Activated naive CD4-positive, alpha-beta T cell (primary cell): ENCODE data around the gene CHAMP1.
"Not testable (repeated sequence)": the region's sequence is repeated elsewhere in the genome, so short reads cannot be mapped to it uniquely, and the experiment has no call there.

ENCODE experiments used
- DNase-seq, 4 experiments: peaks; one replicate each; lab custom pipeline; 2025; lab: John Stamatoyannopoulos, UW

CHAMP1 gene

DNA sequence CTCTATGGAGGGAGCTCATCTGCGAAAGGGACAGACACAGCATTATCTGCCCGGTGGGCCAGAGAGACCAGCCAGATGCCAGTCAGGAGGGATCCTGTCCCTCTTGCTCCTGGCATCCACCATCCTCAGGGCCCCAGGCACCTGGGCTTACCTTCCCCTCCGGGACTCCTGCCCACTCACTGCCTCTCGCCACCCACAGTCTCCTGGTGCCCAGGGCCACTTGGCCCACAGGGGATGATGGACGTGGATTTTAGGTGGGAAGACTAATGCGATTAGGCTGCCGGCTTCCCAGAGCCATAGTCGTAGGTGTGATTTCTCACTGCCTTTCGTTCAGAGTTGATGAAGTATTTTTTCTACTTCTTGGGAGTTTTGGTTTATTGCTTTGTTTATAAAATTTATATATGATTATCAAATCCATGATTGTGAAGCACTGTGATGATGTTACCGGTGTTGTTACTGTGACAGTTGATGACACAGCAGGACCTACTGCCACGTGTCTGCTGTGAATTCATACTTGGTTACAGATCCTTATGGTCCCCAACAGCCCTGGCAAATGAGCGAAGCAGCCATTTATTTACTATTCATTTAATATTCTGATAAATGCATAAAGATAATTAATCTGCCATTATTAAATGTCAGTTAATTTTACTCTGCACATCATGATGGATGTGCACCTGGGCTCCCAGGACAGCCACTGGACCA is 14.5 kb upstream of the CHAMP1 start:
- DNase-seq = no peak

DNA sequence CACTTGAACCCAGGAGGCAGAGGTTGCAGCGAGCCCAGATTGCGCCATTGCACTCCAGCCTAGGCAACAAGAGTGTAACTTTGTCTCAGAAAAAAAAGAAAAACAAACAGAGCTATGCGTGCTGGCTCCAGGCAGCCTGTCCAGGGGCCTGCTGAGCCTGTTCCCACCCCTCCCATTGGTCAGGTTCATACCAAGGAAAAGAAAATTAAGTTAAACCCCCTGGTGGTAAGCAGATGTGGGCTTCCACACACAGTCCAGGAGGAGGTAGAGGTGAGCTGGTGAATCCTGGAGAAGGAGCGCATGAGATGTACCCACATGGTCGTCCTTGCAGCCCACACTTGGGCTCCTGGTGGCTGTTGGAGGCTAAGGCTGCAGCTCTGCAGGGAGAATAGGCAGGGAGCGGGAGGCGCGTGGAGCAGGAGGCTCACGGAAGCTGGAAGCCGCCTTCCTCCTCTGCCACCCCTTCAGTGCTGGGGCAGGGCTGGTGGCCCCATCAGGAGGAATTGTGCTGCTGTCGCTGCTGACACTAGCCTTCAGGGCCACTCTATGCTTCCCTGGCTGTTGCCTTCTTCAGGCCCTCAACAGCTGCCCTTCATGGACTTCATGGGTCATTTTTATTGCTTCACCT is 10.5 kb upstream of the CHAMP1 start:
- no peak for DNase-seq

DNA sequence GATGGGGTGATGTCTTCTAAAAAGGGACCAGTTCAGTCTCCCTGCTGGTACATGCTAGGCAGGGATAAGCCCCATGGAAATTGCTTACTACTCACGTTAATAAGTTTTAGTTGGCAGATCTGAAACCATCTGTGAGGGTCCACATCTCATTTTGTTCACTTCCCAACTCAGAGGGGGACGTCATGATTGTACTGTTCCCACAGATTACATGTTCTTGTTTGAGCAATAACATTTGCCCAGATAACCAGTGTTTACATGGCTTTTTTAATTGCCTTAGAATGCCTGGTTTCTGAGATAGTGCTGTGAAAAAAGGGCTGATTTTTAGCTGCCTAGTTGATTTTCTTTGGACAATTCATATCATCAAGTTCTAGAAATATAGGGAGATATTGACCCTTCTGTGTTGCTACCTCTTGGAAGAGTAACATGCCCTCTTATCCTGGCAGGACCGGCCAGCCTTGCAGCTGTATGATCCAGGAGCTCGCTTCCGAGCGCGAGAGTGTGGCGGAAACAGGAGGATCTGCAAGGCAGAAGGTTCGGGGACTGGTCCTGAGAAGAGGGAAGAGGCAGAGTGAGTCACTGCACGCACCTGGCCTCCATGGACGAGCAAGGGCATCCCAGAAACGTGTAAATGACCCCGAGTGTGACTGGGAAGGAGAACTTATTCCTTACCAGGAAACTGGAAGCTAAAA is 9.8 kb upstream of the CHAMP1 start:
- DNase-seq = no peak

GRCh38 chr13:114309086-114309485 is 5.2 kb upstream of the CHAMP1 start:
- no peak for DNase-seq

DNA sequence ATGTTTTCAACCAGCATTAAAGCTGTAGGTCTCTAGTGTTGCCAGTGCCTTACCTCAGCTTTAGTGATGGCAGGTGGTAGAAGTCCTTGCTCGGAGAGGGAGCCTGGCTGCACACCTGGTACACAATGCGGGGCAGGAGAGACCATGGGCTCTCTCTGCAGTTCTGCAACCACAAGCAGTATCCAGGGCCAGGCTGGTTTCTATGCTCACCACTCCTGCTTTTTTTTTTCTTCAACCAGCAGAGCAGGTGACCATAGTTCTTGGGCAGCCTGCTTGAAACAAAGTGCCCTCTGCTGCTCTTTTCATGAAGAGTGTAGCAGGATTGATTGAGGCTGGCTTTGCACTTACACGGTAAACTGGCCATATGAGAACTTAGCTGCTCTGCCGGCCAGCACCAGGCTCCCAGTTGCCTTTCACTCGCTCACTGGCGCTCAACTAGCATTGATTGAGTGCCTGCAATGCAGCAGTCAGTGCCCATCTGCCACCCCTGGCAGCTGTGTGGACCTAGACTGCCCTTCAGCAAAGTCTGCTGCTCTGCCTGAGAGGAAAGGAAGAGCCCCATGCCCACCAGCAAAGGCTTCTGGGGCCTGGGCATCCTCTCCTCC is 4.4 kb upstream of the CHAMP1 start:
- DNase-seq = no peak

GRCh38 chr13:114310956-114311355 is 3.3 kb upstream of the CHAMP1 start:
- DNase-seq = no peak

DNA sequence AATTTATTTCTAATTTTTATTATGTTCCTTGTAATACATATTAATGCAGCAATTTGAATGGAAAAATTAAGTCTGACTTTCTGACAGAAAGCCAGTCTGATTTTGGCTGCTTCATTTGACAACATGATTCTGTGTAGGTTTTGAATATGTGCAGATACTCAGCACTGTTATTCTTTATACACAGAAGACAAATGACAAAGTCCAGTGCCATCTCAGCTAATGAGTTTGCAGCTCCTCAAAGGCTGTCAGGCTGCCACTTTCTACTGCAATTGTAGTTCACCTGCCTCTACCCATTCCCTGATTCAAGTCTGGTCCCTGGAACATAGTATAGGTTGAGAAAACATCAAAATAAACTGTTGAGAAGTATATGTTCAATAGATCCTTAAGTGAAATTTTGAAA is 2.9 kb upstream of the CHAMP1 start:
- no peak for DNase-seq

DNA sequence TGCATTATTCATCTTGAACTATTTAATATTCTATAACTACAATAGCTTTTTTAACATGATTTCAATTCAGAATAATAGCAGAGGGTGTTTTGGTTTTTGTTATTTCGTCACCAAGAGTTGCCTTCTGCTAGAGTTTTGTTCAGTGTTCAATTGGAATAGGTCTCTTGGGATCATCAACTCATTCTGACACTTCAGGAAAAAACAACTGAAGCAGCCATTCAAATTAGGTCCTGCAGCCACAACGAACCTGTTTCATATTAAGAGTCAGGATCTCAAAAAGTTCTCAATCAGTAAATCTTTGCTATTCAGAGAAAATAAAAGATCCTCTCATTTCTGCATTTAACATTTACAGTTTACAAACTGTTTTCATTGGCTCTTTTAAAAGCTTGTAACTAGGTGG is 2.4 kb upstream of the CHAMP1 start:
- DNase-seq = no peak

- DNase-seq = no peak
These were observed 1.0 kb upstream of the CHAMP1 start for GRCh38 chr13:114313061-114313860.

DNA sequence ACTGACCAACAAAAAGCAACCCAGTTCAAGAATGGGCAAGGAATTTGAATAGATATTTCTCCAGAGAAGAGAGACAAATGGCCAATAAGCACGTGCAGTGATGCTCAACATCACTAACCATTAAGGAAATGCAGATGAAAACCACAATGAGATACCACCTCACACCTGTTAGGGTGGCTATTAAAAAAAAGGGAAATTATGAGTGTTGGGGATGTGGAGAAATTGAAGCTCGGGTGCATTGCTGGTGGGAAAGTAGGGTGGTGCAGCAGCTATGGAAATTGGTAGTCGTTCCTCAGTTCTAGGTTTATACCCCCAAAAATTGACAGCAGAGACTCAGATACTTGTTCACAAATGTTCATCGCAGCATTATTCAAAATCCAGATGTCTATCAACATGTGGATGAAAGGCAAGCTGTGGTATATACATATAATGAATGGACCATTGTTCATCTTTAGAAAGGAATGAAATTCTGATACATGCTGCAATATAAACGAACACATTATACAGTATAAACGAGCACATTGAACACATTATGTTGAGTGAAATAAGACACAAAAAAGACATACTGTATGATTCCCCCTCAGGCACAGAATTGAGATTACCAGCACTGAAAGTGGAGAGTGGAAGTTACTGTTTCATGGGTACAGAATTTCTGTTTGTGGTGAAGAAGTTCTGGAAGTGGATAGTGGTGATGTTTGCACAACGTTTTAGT is 927 bp downstream of the CHAMP1 start:
- DNase-seq = no peak

DNA sequence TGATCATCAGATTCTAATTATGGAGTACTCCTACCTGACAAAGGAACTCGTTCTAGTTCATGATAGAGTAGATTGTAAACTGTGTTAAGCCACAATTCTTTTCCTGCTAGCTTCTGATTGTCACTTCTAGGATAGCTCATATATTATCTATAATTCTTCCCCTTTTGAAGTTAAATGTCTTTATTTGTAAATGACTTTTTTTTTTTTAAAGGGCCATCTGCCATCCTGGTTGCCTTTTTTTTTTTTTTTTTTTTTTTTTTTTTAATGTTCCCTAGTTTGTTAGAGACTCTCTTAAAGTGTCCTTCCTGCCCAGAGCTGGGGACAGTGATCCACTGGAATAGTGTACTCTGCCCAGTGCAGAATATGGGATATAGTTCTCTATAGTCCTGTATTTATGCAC is 4.3 kb downstream of the CHAMP1 start:
- no peak for DNase-seq

- no peak for DNase-seq
These were observed 5.2 kb downstream of the CHAMP1 start for GRCh38 chr13:114319441-114319913.

DNA sequence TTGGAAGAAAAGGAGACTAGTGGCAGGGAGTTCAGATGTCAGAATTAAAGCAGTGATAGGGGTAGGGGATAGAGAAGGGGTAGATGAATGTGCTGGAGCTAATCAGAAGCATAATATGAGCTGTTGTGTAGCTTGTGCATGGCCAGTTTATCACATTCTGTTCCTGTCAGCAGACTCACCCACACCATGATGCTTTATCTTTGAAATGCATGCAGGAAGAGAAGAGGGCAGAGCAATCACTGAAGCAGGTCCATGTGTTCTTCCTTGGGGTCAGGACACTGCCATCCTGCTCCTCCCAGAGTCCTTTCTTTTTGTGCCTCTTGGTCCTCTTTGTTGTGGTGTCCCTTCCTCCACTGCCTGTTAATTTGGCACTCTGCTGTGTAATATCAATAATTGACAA is 5.8 kb downstream of the CHAMP1 start:
- no peak for DNase-seq

DNA sequence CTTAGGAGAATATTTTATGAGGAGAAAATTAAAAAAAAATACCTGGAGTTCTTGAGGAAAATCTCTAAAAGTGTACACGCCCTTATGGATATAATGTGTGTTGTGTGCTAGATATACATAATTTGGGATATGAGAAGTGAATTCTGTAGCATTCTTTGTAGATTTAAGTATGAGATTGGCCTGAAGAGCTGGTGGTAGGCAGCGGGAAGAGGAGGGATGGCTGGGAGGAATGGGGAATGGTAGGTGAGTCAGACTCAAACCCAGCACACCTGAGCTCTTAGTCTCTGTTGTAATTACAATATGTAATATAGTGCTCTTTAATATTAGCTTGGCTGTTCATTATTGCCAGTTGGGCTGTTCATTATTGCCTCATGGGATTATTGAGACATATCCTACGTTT is 7.0 kb downstream of the CHAMP1 start:
- no peak for DNase-seq

GRCh38 chr13:114323349-114323748 is 9.0 kb downstream of the CHAMP1 start:
- DNase-seq = no peak

DNA sequence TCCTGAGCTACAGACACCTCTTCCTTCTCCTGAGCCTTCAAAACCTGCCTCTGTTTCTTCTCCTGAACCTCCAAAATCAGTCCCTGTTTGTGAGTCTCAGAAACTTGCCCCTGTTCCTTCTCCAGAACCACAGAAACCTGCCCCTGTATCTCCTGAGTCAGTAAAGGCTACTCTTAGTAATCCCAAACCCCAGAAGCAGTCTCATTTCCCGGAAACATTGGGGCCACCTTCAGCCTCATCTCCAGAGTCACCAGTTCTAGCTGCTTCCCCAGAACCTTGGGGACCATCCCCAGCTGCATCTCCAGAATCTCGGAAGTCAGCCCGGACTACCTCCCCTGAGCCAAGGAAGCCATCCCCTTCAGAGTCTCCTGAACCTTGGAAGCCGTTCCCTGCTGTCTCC is 10.0 kb downstream of the CHAMP1 start:
- no peak for DNase-seq

- no peak for DNase-seq
These were observed 11.4 kb downstream of the CHAMP1 start for GRCh38 chr13:114325729-114326128.

- no peak for DNase-seq
These were observed 13.7 kb downstream of the CHAMP1 start for GRCh38 chr13:114328034-114328433.

DNA sequence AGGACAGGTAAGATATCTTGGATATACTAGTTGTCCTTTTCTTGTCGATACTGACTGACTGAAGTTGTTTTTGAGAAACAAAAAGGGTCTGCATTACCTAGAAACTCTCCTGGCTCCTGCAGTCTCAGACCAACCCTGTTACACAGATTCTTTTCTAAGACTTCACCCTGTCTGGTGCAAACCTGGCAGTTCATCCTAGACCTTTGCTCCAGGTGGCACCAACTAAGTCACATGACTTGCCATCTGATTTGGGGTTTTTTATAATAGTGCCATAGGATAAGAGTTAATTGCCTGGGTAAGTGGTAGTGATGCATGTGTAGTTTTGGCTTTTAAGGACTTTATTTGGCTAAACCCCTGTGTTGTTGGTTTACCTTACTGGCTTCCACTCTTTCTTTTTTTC is 14.3 kb downstream of the CHAMP1 start:
- DNase-seq = no peak

- DNase-seq = no peak
These were observed 15.8 kb downstream of the CHAMP1 start for GRCh38 chr13:114330086-114330485.

DNA sequence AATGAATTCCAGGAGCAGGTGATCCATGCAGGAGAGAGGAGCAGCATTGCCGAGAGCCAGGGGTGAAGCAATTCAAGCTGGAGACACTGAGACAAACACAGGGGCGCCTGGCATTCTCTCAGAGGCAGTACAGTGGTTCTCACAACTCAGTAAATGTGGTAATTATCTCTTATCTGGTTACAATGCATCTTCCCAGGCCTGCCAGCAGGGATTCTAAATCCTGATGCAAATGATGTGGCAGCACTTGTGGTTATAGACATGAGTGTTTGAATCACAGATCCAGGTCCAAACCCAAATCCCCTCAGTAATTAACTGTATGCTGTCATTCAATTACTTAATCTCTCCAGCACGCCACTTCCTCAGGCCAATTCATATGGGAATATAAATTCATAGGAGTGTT is 19.6 kb downstream of the CHAMP1 start:
- DNase-seq = not testable (repeated sequence)
